Endothelial cell of umbilical vein (primary cell): ENCODE measurements around the gene GLIPR1L1. TPM values are rescaled to one million over a fixed set of nuclear protein-coding genes. Genes with fewer than 3 reads are reported as not detected.

Experiments used
- BruUV-seq: library from RNA; stranded (reverse); fragments of 400-500 nt; replicated peaks from 2 replicates; lab custom pipeline; 2021; lab: Mats Ljungman, UMichigan
- CTCF ChIA-PET: fragments of 300-600, 350-600 bp; sonication (Branson Sonifier 250); formaldehyde crosslinking; loops from one replicate; lab custom pipeline; 2021; ENCODE audit warnings: antibody characterized with exemption, inconsistent platforms; lab: Charles Lee
- POLR2A ChIA-PET: fragments of 300-600, 350-600 bp; sonication (Branson Sonifier 250); formaldehyde crosslinking; loops from one replicate; lab custom pipeline; 2021; ENCODE audit warnings: antibody characterized with exemption, inconsistent platforms; lab: Charles Lee
- DNase-seq: peaks from one replicate; pipeline ENCODE4 v3.0.0-alpha.2; 2011; ENCODE audit warnings: low read depth, low spot score
- FAIRE-seq: peaks from 2 replicates; lab custom pipeline; 2011; peaks lifted over from hg19 to GRCh38; lab: Jason Lieb, UNC
- H2AFZ ChIP-seq: 2 replicates; pipeline ENCODE4 v1.6.0; 2012; ENCODE audit warnings: low read depth, low read length, control low read depth, inconsistent platforms
- H3K27ac ChIP-seq: 2 replicates; pipeline ENCODE4 v1.5.1; 2011; ENCODE audit warnings: low read depth, mild to moderate bottlenecking, control low read depth, low read length, moderate library complexity; ENCODE audit not compliant: insufficient read depth
- H3K27me3 ChIP-seq, 2 experiments: 2 replicates each; pipeline versions ENCODE4 v1.6.0 to v1.6.1; 2011; ENCODE audit warnings: low read length in 2 of 2, mixed read lengths in 1 of 2; ENCODE audit not compliant: control insufficient read depth in 2 of 2, insufficient read depth in 2 of 2
- H3K36me3 ChIP-seq, 2 experiments: 2 replicates in 1 of 2; 3 replicates in 1 of 2; pipeline ENCODE4 v1.5.1; 2011; ENCODE audit warnings: low read length in 2 of 2, mild to moderate bottlenecking in 1 of 2, moderate library complexity in 1 of 2; ENCODE audit not compliant: control insufficient read depth in 2 of 2, insufficient read depth in 2 of 2; ENCODE audit errors: extremely low read depth in 1 of 2
- H3K4me1 ChIP-seq: 3 replicates; pipeline ENCODE4 v1.5.1; 2011; ENCODE audit warnings: mild to moderate bottlenecking, low read length; ENCODE audit not compliant: control insufficient read depth, insufficient read depth; ENCODE audit errors: extremely low read depth
- H3K4me2 ChIP-seq: 2 replicates; pipeline ENCODE4 v1.6.1; 2011; ENCODE audit warnings: low read length, control low read depth, mixed read lengths; ENCODE audit not compliant: insufficient read depth
- H3K4me3 ChIP-seq, 3 experiments: fragments of 200-600 bp in 1 of 3; sonication (generic), shearing (Covaris generic) in 1 of 3; replicated peaks in 1 of 3; 2 replicates each; pipeline ENCODE4 v1.5.1; 2011 to 2016; ENCODE audit warnings: control low read depth in 3 of 3, low read length in 3 of 3, mild to moderate bottlenecking in 2 of 3, inconsistent platforms in 1 of 3, low read depth in 1 of 3, moderate library complexity in 1 of 3; ENCODE audit not compliant: insufficient read depth in 1 of 3
- H3K79me2 ChIP-seq: 2 replicates; pipeline ENCODE4 v1.6.0; 2012; ENCODE audit warnings: low read length, inconsistent platforms; ENCODE audit not compliant: control insufficient read depth, insufficient read depth
- H3K9ac ChIP-seq: replicated peaks from 2 replicates; pipeline ENCODE3; 2011; ENCODE audit warnings: low read length, control low read depth; ENCODE audit not compliant: insufficient read depth; ENCODE audit errors: extremely low read depth
- H3K9me1 ChIP-seq: replicated peaks from 3 replicates; pipeline ENCODE4 v1.6.0; 2011; ENCODE audit warnings: mild to moderate bottlenecking, low read length; ENCODE audit not compliant: control insufficient read depth, insufficient read depth; ENCODE audit errors: extremely low read depth
- H3K9me3 ChIP-seq: replicated peaks from 2 replicates; pipeline ENCODE4 v1.5.1; 2012; ENCODE audit warnings: low read length, inconsistent platforms; ENCODE audit not compliant: control insufficient read depth, insufficient read depth
- H4K20me1 ChIP-seq: replicated peaks from 2 replicates; pipeline ENCODE3; 2011; ENCODE audit warnings: mild to moderate bottlenecking, low read length; ENCODE audit not compliant: control insufficient read depth, insufficient read depth; ENCODE audit errors: extremely low read depth
- CTCF ChIP-seq, 2 donors: IDR thresholded peaks; 1 replicate in 1 of 2; 2 replicates in 1 of 2; pipeline ENCODE4 v1.5.1; 2011; ENCODE audit warnings: low read length in 2 of 2, mild to moderate bottlenecking in 2 of 2, moderate library complexity in 2 of 2, control low read depth in 1 of 2, inconsistent platforms in 1 of 2, low read depth in 1 of 2; ENCODE audit not compliant: insufficient read depth in 1 of 2; ENCODE audit errors: extremely low read depth in 1 of 2
- EZH2 ChIP-seq: IDR thresholded peaks from 2 replicates; pipeline ENCODE4 v1.6.1; 2012; ENCODE audit warnings: borderline replicate concordance, low read depth, mild to moderate bottlenecking, moderate library complexity, low read length, inconsistent platforms; ENCODE audit not compliant: severe bottlenecking
- FOS ChIP-seq: IDR thresholded peaks from 2 replicates; pipeline ENCODE4 v1.6.1; 2011; ENCODE audit warnings: mild to moderate bottlenecking, low read length, moderate library complexity, borderline replicate concordance; ENCODE audit not compliant: insufficient read depth
- GATA2 ChIP-seq: IDR thresholded peaks from 2 replicates; pipeline ENCODE4 v1.7.0; 2011; ENCODE audit warnings: low read depth, mild to moderate bottlenecking, moderate library complexity, mixed read lengths, low read length; ENCODE audit not compliant: insufficient read length, insufficient read depth
- JUN ChIP-seq: IDR thresholded peaks from 2 replicates; pipeline ENCODE4 v1.6.1; 2011; ENCODE audit warnings: borderline replicate concordance, low read depth; ENCODE audit not compliant: insufficient read length, insufficient read depth
- MYC ChIP-seq: IDR thresholded peaks from one replicate; pipeline ENCODE4 v1.6.1; 2011; ENCODE audit warnings: mild to moderate bottlenecking, low read depth, low read length
- POLR2A ChIP-seq: IDR thresholded peaks from 2 replicates; pipeline ENCODE4 v1.6.1; 2012; ENCODE audit warnings: low read depth, mild to moderate bottlenecking, control low read depth, low read length
- POLR2AphosphoS5 ChIP-seq: IDR thresholded peaks from 2 replicates; pipeline ENCODE4 v1.6.1; 2012; ENCODE audit warnings: low read depth, mild to moderate bottlenecking, control low read depth, low read length, moderate library complexity; ENCODE audit not compliant: insufficient read depth
- dilution Hi-C: fragments of 300-500 bp; cut with MboI; formaldehyde crosslinking; loops from one replicate; pipeline ENCODE4 v1.15.0; 2019; ENCODE audit warnings: low sequenced_read_pairs; ENCODE audit not compliant: extremely low pct_ligation_motif_present
- intact Hi-C: fragments of 100-400 bp; cut with micrococcal nuclease; formaldehyde crosslinking; loops from one replicate; pipeline ENCODE4 v1.10.0; 2022
- polyA plus RNA-seq, 4 experiments: library from polyadenylated mRNA; depleted of rRNA in 3 of 4; stranded (reverse) in 3 of 4; unstranded in 1 of 4; fragments of >200 nt; gene quantifications; 2 replicates each; pipeline versions ENCODE4 v1.2.1 to v1.2.3, GENCODE V29; 2011 to 2012; ENCODE audit warnings: missing spikeins in 1 of 4
- total RNA-seq: library from RNA; stranded (reverse); gene quantifications from 2 replicates; pipeline ENCODE4 v1.2.3, GENCODE V29; 2021
- TF ChIP-seq, protein P1 (sequence below): IDR thresholded peaks from 2 replicates; pipeline ENCODE4 v1.6.1; 2011; ENCODE audit not compliant: insufficient read depth, insufficient read length

GLIPR1L1 gene
- total and polyA plus RNA-seq, 2 donors (not counting 3 experiments of a cell fraction or from before 2014, with no cell fraction given): not detected

DNA sequence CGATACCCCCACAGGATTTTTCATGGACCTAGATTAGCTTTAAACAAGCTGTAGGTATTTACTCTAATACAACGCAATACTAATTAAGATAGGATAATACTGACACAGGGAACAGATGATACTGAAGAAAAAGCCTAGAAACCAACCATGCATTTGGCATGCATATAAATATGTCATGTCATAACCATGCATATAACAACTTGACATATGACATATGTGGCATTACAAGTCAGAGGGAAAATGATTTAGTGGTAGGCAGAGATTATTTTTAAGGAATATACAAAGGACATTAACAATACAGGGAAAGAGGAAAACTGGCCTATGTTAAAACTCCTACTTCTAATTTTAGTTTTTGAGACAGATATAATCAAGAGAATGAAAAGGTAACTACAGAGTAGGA is 32.2 kb upstream of the GLIPR1L1 start:
- dilution Hi-C loops: no loop called here
- BruUV-seq: no TSS peak
- FAIRE-seq: no peak

More for the DNA sequence above, 32.2 kb upstream of the GLIPR1L1 start:
- no peaks in the 10 kb centered on the region for H3K79me2 ChIP-seq
- intact Hi-C loops: no loop called here
- no peaks in the 10 kb centered on the region for H3K27me3 ChIP-seq
- no peaks in the 10 kb centered on the region for H3K9me3 ChIP-seq
- TF ChIP-seq EZH2: no peak
- TF ChIP-seq, protein P1, sequence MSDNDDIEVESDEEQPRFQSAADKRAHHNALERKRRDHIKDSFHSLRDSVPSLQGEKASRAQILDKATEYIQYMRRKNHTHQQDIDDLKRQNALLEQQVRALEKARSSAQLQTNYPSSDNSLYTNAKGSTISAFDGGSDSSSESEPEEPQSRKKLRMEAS: no peak
- TF ChIP-seq MYC: no peak
- no peak for TF ChIP-seq GATA2
- TF ChIP-seq POLR2AphosphoS5: no peak
- no peak for TF ChIP-seq JUN
- TF ChIP-seq FOS: no peak
- TF ChIP-seq CTCF (IDR thresholded peaks at IDR 0.05; ENCODE audit: extremely low read depth in 1 of 2, insufficient read depth in 1 of 2, low read depth in 1 of 2, low read length in 2 of 2): no peak
- no peak for TF ChIP-seq POLR2A
- no peak overlapping the region for H3K9ac ChIP-seq
- no peak overlapping the region for H3K4me3 ChIP-seq
- no peaks in the 10 kb centered on the region for H3K4me1 ChIP-seq
- no peaks in the 10 kb centered on the region for H3K36me3 ChIP-seq
- CTCF ChIA-PET: interaction anchor here (1.3 kb wide), 1 partner anchor 8 kb away, joined by 3 read pairs; no protein-coding TSS in a partner anchor
- no peak overlapping the region for H2AFZ ChIP-seq
- no peak for DNase-seq
- H3K9me1 ChIP-seq: no peaks in the 10 kb centered on the region
- no peak overlapping the region for H3K27ac ChIP-seq
- H3K4me2 ChIP-seq: no peak overlapping the region
- no peaks in the 10 kb centered on the region for H4K20me1 ChIP-seq
- POLR2A ChIA-PET: no interaction called here
